Measurements from ENCODE around the gene CLCF1.

The CLCF1 gene

DNA sequence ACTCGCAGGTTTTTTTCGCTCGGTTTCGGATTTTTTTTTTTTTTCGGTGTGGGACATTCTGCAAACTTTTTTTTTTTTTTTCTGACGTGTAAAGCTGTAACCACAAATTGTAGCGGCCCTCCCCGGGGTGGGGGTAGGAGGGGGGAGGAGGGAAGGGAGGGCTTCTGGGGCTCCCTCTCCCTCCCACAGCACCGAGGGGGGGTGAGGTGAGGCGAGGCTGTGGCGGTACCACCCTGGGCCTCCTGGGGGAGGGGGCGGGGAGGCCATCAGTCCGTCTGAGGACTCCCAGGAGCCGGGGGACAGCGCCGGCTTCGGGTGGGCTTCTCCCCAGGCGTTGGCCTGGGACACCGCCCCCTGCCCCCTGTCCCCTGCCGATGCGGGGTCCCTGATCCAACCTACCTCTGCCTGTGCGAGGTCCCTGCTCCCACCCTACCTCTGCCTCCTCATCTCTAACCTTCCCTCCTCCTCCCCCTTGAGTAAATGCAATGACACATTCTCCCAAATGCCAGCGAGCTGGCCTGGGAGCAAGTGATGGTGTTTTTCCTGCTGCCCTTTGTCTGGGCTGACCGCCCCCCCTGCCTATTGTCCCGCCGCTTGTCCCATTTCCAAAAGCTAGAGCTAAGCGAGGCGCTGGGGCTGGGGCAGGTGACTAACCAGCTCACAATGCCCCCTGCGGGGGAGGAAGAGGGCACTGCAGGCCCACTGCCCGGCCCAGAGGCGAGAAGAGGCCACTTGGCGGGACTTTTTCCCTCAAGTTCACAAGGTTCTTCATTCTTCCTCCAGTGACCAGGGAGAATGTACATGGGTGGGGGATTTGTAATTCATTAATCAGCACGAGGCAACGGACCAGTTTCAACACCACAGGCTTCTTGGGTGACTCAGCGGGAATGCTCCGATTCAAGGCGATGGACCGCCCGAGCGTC is 511 bp upstream of the CLCF1 start:
- DNase-seq = peak; percentile 62

DNA sequence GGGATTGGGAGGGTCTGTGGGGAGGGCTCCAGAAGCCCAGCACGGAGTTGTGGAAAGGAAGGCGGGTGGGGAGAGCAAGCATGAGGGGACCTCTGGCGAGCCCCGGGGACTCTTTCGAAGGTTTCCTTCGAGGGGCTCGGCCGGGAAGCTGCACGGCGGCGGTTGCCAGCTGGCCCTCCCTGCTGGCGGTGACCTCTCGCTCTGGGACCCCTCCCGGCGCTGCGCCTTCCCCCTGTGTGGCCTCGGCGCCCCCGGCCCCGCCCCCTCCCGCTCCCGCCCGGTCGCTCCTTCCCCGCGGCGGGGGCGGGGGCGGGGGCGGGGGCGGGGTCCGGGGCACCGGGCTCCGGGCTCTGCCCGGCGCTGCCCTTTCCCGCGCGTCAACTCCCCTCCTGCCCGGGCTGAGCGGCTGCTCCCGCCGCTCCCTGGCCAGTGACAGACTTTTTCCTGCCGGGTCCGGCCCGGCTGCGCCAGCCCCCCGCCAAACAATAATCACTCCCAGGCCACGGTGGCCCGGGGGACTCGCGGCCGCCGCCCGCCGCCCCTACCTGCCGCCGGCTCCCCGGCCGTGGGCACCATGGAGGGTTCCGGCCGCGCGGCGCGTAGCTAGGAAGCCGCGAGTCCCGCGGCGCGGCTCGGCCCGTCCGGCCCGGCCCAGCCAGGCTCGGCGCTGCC is 941 bp downstream of the CLCF1 start:
- DNase-seq = peak; percentile 36

DNA sequence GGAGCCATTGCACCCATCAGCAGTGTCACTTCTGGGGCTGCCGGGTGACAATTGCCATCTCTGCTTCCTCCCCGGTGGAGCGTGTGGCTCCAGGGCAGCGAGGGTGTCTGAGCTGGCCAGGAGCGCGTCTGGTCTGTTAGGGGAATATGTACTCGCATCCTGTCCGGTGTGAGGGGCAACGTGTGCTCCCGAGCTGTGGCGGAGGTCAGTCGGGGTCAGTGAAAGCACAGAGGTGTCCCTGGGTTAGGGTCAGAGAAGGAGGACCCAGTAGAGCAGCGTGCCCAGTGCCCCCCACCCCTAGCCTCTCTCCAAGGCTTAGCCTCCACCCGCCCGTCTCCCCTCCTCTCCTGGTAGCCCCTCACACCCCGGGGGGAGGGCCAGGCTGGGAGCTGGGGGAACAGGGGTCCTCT is 1.5 kb downstream of the CLCF1 start:
- DNase-seq = no peak

DNA sequence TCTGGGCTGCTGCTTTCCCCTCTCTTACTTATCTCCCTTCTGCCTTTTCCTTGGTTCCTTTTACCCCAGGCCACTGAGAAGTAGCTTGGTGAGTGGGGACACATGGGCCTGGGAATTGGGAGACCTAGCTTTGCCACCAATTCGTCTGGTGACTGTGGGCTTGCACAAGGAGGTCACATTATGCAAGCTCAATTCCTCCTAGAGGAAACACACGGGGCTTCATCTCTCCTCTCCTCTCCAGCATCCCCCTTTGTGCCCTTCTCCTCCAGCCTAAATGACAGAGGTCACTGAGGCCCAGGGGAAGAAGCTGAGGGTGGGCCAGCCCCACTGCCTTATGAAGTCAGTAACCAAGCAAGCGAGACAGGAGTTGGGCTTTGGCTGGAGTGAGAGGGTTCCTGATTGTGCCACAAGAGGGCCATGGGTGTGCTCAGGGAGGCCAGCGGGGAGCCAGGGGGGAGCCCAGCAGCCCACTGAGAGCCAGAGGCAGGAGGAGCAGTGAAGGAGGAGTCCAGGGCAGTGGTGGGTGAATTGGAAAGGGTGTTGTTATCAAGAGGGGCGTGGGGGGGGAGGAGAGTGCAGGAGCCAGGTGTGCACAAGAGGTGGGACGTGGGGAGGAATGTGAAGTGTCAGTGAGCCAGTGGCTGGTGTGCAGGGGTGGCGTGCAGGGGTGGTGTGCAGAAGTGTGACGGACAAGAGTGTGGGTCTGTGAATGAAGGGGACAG is 2.0 kb downstream of the CLCF1 start:
- no peak for DNase-seq

DNA sequence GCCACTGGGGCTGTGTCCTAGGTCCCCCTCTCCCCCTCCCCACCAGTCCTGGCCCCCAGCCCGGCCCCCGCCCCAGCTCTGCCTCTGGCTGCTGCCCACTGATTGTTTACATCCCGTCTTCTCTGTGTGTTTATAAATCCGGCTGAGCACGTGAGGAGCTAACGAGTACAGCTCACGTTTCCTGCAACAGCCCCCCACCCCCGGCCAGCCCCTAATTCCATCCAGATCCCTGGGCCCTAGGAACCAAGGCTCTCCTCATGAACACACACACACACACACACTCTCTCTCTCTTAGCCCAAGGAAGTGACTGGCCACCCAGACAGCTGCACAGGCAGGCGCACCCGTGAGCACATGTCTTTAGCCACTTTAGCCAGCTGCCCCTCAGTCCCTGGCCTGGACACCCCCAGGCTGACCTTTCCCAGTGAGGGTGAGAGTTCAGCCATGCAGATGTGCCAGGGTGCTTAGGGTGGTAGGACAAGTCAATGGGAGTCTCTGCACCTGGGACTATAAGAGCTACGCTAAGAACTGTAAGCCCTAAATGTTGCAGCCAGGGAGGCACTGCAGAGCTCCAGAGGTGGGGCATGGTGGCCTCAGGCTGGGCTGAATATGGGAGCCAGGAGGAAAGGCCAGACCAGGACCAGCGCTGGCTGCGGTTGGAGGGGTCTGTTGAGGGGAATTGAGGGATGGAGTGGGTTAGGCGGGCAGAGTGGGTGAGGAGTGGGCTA is 2.9 kb downstream of the CLCF1 start:
- DNase-seq = no peak

DNA sequence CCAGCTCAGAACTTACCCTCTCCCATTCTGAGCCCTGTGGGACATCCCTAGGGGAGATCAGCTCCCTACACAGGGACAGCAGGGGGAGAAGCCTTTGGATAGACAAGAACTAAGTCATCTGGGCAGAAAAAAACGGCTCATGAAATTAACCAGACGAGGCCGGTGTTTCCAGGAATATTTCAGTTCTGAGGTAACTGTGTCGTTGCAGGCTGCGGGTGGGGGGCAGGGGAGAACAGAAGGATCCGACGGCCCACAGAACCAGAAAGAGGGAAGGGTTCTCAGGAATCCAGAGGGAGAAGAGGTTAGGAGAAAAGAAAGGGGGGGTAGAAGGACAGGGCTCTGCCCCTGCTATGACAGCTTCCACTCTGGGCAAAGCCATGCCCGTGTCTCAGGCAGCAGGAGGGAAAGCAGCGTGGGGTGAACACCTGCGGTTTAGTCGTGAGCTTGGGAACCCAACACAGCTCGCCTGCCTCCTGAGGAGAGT is 3.6 kb downstream of the CLCF1 start:
- DNase-seq = no peak

DNA sequence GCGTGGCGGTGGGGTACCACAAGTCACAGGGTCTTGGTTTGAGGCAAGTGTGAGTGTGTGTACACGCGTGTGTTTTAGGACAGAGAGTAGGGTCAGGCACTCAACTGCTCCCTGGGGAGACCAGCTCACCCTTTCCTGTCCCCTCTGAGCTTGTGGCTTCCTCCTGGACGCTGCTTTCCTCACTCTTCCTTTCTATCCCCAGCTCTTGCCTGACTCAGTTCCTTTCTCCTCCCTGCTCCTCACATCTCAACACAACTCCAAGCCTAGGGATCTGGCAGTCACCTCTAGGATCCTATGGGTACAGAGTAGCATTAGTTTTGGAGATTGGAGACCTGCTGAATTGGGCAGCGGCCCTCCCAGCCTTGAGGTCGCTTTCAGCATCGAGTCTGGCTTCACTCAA is 4.1 kb downstream of the CLCF1 start:
- no peak for DNase-seq

DNA sequence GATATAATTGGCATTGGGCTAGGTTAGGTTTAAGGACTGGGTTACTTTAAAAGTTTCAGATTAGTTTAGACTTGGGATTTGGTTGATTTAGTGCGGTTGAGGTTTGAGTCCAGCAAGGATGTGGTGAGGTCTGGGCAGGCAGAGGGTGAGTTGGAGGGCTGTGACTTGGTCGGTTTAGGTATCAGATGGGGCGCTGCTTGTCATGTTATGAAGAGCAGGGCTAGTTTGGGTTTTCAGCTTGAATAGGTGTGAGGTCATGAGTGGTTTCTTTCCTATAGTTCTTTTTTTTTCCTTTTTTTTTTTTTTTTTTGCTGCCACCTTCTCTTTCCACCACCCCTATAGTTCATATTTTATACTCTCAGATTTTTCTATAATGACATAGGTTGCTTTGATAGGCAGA is 4.8 kb downstream of the CLCF1 start:
- DNase-seq = no peak

DNA sequence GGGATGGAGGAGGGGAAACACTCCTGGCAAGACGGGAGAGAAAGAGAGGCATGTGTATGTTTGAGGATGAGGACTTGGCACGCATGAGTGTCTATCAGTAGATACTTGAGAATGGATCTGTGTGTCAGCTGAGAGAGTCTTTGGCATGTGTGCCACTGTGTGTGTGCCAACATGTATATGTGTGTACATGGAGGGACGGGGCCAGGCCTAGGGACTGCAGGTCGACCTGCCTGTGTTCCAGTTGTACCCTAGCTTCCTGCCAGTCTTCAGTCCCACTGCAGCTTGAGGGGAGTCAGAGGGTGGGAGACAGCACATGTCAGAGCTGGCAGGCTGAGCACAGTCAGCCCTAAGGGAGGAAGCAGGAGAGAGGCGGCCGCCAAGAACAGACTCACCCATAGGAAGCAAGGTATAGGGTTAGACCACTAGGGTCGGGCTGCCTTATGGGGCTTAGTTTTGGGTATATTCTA is 5.6 kb downstream of the CLCF1 start:
- no peak for DNase-seq

DNA sequence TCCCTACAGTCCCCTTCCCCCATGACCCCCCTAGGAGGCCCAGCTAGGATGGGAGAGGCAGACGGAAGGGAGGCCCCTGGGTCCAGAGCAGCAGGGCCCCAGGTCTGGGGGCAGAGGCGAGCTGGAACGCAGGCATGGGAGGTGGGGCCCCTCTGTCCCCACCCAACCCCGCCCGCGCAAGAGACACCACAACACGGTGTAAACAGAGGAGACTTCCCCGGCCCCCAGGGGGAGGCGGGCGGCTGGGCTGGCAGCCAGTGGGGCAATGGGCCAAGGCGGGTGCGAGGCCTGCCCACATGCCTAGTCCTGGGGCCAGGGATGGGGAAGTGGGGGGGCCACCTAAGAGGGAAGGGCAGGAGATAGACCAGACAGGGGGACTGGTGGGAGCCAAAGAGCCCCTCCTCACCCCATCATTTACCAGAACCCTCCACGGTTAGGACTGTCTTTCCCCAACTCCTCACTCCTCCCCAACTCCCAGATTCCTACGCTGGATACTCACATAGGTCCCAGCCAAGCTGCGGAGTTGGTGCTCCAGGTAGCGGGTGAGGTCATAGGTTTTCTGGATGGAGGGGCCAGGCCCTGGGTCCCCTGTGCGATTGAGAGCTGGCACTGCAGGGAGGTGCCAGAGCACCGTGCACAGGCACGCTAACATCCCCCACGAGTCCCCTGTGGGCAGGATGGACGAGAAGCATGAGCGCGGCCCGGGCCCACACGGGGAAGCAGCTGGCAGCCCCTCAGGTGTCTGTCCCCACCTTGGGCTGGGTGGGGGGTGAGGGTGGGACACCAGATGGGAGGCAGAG is 6.2 kb downstream of the CLCF1 start:
- DNase-seq = no peak

DNA sequence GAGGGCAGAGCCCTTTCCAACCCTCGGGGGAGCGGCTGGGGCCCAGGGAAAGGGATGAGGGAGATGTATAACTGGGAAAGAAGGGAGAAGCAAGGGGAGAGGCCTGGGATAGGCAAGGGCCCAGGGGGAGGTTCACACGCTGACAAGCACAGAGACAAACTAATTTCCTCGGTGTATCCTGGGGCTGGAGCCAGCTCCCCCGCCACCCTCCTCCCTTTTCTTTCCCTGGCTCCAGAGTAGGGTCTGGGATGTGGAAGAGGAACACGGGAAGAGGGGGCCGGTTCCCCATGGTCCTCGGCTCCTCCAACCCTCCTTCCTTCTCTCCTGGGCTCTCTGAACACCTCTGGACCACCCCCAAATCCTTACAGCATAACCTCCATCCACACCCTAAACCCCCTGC is 6.9 kb downstream of the CLCF1 start:
- DNase-seq = no peak

DNA sequence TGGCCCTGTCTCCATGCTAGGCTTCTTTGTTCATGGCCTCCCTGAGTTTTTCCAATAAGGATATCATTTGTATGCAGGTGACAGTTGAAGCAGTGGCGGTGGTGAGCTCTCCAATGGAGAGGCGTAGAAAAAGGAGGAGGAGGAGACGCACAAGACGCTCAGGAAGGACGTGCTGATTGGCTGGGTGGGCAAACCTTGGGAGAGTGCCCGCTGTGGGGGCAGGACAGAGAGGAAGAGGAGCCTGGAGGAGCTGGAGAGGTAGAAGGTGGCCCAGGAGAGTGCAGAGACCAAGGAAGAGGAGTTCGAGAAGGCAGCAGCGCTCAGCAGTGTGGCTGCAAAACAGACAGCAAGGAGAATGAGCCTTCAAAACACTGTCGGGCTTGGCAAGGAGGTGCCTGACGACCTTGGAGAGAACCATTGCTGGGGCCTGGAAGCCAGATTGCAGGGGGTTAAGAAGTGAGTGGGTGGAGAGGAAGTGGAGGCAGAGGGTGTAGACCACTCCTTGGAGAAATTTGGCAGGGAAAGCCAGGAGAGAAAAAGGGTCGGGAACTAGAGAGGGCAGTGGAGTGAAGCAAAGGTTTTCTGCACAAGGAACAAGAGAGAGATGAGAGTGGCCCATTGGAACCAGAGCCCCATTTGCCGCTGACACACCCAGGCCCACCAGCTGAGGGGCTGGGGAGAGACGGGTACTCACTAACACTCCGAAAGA is 7.5 kb downstream of the CLCF1 start:
- DNase-seq = no peak

DNA sequence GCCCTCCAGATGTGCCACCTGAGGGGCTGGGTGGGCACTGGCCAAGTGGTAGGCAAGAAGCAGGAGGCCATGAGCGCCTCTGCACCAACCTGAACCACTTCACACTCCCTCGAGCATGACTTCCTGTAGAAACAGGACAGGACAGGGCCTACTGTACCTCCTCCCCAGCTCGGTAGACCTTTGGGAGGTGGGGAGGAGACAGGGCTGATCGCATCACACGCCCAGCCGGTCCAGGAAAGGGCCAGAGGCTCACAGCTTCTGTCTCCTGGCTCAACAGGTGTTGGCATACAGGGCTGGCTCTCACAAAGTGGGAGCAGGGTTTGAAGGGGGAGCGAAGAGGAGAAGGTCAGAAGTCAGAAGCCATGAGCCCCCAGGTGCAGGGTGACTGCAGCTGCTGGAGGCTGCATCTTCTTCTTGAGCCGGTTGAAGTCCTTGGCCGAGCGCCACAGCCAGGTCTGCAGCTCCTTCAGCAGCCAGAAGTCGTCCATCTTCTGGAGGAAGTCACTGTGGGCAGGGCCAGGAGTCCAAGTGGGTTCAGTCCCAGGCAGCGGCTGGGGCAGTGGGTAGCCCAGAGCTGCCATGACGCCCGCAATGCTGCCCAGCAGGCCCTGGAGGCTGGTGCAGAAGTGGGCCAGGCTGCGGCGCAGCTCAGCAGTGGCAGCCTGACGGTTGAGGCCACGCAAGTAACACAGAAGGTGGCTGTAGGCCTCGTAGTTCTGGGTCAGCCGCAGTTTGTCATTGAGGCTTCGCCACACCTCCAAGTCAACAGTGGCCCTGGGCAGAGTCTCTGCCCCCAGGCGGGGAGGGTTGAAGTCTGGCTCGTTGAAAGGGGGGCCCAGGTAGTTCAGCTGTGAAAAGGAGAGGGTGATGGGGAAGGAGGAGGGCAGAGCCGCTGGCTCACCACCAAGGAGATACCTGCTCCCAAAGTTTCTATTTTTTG is 8.3 kb downstream of the CLCF1 start:
- DNase-seq = no peak

DNA sequence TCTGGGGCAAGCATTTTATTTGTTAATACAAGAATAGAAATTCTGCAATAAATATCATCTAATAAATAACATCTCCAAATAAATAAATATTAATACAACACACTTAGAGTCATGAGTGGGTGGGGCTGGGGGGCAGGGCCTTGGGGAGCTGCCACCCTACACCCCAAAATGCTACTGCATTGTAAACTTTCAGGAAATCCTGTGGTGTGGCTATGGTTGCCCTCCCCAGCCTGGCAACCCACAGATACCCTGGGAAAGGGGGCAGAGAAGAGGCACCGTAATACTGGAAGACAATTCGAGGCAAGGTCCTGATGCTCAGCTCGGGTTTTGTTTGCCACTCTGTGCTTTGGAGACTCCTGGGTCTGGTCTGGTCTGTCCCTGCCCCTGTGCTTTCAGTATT is 9.2 kb downstream of the CLCF1 start:
- no peak for DNase-seq

DNA sequence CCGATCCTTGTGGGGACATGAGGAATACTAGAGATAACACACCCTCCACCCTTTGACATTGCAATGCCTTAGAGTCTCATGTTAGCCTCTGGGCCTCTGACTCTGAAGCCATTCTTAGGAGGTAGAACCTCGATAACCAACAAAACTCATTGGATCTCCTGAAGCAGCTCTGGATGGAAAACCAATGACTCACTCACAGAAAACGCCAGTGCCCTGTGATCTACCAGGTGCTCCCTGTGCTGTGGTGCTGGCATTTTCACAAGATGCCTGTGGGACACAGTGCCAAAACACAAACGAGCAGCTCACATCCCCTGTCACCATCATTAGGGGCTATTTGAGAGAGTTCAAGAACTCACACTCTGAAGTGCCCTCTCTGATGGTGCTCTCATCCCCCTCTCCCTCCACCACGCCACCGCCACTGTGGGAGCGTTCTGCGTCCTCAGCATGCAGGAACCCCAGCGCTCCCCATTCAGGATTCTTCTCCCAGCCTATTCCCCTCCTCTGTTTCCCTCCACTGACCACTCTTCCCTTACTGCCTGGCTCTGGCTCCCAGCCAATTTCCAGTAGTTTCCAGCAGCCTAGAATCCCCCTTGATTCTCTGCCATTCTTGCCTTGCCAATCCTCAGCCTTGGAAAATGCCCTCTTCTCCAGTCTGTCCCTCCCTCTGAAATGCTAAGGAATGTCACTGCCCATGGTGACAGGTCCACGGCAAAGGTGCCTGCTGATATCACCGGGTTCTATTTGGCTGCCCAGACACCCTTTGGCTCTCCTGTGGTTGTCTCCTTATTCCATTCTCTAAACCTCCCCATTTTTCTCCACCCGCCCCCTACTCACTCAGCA is 15.3 kb downstream of the CLCF1 start:
- no peak for DNase-seq

DNA sequence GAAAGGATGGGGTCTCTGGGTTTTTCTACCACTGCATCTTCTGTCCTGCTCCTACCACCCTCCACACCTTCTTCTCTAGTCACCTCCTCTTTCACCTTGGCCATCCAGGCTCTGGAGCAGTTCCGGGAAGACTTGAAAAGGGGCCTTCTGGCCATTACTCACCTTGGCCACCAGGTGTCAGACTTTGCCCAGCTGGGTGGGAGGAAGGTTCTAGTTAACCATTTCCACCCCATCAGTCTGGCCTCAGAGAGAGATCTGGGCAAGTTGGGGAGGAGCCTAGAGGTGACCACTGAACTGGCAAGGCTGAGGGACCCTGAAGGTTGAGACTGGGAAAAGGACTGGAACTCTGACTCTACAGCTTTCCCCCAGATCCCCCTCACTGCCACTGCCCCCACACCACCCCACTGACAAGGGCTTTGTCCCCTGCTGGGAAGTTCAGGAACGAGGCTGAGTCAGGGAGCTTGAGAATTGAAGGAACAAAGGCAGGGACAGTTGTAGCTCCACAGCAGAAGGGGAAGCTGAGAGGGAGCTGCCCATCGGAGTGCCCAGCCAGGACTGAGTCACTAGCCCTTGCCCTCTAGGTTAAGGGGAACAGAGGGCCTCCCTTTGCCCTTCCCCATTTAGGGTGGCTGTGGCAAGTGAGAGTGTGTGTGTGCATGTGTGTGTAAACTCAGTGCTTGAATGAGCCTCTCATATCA is 16.4 kb downstream of the CLCF1 start:
- DNase-seq = no peak

DNA sequence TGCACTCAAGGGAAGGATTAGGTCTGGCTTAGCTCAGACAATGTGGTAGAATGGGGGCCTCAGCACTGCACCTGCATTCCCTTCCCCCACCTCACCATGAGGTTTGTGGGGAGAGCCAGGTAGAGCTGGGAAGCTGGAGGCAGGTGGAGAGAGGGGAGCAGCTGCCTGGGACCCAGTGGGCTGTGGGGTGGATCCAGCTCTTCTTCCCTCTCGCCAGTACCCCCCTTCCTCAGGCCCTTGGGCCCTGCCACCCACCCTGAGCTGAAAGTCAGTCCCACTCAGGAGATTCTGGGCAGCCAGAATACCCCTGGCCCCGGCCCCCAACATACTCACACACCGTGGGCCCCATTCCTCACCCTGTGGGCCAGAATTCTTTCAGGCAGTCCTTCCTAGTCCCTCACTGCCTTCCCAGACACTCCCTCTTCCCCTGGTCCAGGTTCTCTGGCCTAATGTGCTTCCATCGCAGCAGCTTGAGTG is 17.0 kb downstream of the CLCF1 start:
- no peak for DNase-seq

DNA sequence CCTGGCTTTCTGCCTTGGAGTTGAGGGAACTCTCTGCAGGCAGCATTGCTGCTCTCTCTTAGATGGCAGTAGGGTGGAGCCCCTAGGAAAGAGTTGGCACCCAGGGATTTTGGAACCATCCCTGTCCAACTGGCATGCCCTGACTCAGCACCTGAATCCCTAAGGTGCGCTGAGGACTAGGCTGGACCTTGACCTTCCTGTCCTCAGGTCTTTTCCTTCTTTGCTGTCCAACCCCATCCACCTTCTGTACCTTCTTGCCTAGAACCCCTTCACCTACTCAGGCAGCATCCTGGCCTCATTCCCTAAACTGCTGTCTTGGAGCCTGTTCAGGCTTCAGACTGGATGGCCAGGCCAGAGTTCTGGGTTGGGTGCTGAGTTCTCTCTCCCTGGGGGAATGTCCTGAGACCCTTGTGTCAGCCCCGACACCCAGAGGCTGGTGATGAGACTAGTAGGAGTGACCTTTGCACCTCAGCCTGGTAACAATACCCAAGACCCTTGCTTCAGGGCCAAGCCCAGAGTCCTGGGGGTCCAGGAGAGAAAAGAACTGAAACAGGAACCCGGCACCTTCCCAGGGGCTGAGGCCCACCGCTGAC is 17.5 kb downstream of the CLCF1 start:
- no peak for DNase-seq

Measured in activated gamma-delta T cell (primary cell).